HepG2 (cell line): ENCODE data around the gene SLC17A9. TPM values are rescaled to one million over a fixed set of nuclear protein-coding genes. Genes with fewer than 3 reads are reported as not detected.
A peak's percentile ranks its signal among the peaks of the same experiment; 100 is the strongest.

Experiments
- CCDC6 ChIP-seq: sonication (generic); formaldehyde crosslinking; IDR thresholded peaks from 2 replicates; pipeline ENCODE4 v1.8.1; 2022; ENCODE audit warnings: mild to moderate bottlenecking, missing genetic modification reagents, moderate library complexity
- CENPBD1 ChIP-seq: sonication (generic); formaldehyde crosslinking; IDR thresholded peaks from 2 replicates; pipeline ENCODE4 v1.8.0; 2022; ENCODE audit warnings: missing genetic modification reagents, low read depth, mild to moderate bottlenecking, borderline replicate concordance
- CHCHD3 ChIP-seq: sonication (generic); formaldehyde crosslinking; IDR thresholded peaks from 2 replicates; pipeline ENCODE4 v1.8.0; 2022; ENCODE audit warnings: mild to moderate bottlenecking, missing genetic modification reagents, moderate library complexity
- ELF3 ChIP-seq: IDR thresholded peaks from 2 replicates; pipeline ENCODE4 v1.6.1; 2016; ENCODE audit warnings: missing genetic modification reagents, missing compliant biosample characterization
- FUBP1 ChIP-seq: sonication (generic); formaldehyde crosslinking; IDR thresholded peaks from 2 replicates; pipeline ENCODE4 v1.5.1; 2020; ENCODE audit warnings: missing genetic modification reagents, mild to moderate bottlenecking, borderline replicate concordance
- JDP2 ChIP-seq: sonication (generic); formaldehyde crosslinking; IDR thresholded peaks from 2 replicates; pipeline ENCODE4 v1.8.1; 2022; ENCODE audit warnings: missing genetic modification reagents, borderline replicate concordance
- MTA3 ChIP-seq: sonication (generic); formaldehyde crosslinking; IDR thresholded peaks from 2 replicates; pipeline ENCODE4 v1.4.0; 2020; ENCODE audit warnings: missing genetic modification reagents
- MXD4 ChIP-seq: IDR thresholded peaks from 2 replicates; pipeline ENCODE4 v1.6.1; 2016; ENCODE audit warnings: mild to moderate bottlenecking, missing biosample characterization, missing genetic modification reagents
- MXI1 ChIP-seq: IDR thresholded peaks from 3 replicates; pipeline ENCODE4 v1.6.1; 2012; ENCODE audit warnings: low read depth, low read length, inconsistent platforms, borderline replicate concordance
- NR3C1 ChIP-seq: sonication (generic); formaldehyde crosslinking; IDR thresholded peaks from 2 replicates; pipeline ENCODE4 v1.4.0; 2020; ENCODE audit warnings: missing genetic modification reagents
- PCBP1 ChIP-seq: fragments of 200-400 bp; formaldehyde crosslinking; IDR thresholded peaks from 2 replicates; pipeline ENCODE4 v1.6.1; 2017; ENCODE audit warnings: mild to moderate bottlenecking, low read depth, low read length, borderline replicate concordance
- PHF20 ChIP-seq: sonication (generic); formaldehyde crosslinking; IDR thresholded peaks from 2 replicates; pipeline ENCODE4 v1.5.0; 2020; ENCODE audit warnings: mild to moderate bottlenecking, missing genetic modification reagents
- POLR2A ChIP-seq, 2 experiments: IDR thresholded peaks; 2 replicates each; pipeline ENCODE4 v1.6.1; 2011; ENCODE audit warnings: low read depth in 2 of 2, low read length in 2 of 2, mild to moderate bottlenecking in 1 of 2, moderate library complexity in 1 of 2; ENCODE audit not compliant: insufficient read depth in 1 of 2
- STAT6 ChIP-seq: sonication (generic); formaldehyde crosslinking; IDR thresholded peaks from 2 replicates; pipeline ENCODE4 v1.4.0; 2020; ENCODE audit warnings: missing genetic modification reagents, mild to moderate bottlenecking, borderline replicate concordance
- TCF7L2 ChIP-seq: IDR thresholded peaks from 2 replicates; pipeline ENCODE4 v1.6.1; 2011; ENCODE audit warnings: mild to moderate bottlenecking, low read depth, low read length, moderate library complexity
- TOE1 ChIP-seq: sonication (generic); formaldehyde crosslinking; IDR thresholded peaks from 2 replicates; pipeline ENCODE4 v1.4.0; 2020; ENCODE audit warnings: mild to moderate bottlenecking, missing genetic modification reagents
- ZNF205 ChIP-seq: IDR thresholded peaks from 2 replicates; pipeline ENCODE4 v1.6.1; 2018; ENCODE audit warnings: missing biosample characterization, missing genetic modification reagents
- ZNF572 ChIP-seq: sonication (generic); formaldehyde crosslinking; IDR thresholded peaks from 2 replicates; pipeline ENCODE4 v1.5.1; 2020; ENCODE audit warnings: mild to moderate bottlenecking, missing genetic modification reagents
- ZNF670 ChIP-seq: sonication (generic); formaldehyde crosslinking; IDR thresholded peaks from 2 replicates; pipeline ENCODE4 v1.8.0; 2022; ENCODE audit warnings: mild to moderate bottlenecking, missing genetic modification reagents, borderline replicate concordance
- ZNF770 ChIP-seq: sonication (generic); formaldehyde crosslinking; IDR thresholded peaks from 2 replicates; pipeline ENCODE4 v1.5.0; 2020; ENCODE audit warnings: mild to moderate bottlenecking, missing genetic modification reagents
- ZNF781 ChIP-seq: sonication (generic); formaldehyde crosslinking; IDR thresholded peaks from 2 replicates; pipeline ENCODE4 v1.5.1; 2020; ENCODE audit warnings: borderline replicate concordance, mild to moderate bottlenecking, missing genetic modification reagents; ENCODE audit errors: not compliant biosample characterization
- ZNF784 ChIP-seq: sonication (generic); formaldehyde crosslinking; IDR thresholded peaks from 2 replicates; pipeline ENCODE4 v1.5.1; 2020; ENCODE audit warnings: missing genetic modification reagents, mild to moderate bottlenecking, borderline replicate concordance
- polyA plus RNA-seq, 8 experiments: library from polyadenylated mRNA; depleted of rRNA in 3 of 8; stranded (reverse) in 7 of 8; unstranded in 1 of 8; fragments of >200 nt; fragmentation: Illumina TruSeq in 4 of 8; extraction: Trizol in 4 of 8; gene quantifications; 2 replicates each; pipeline versions ENCODE4 v1.2.1 to v1.2.3, GENCODE V29; 2011 to 2016; ENCODE audit warnings: low read depth in 4 of 8, missing spikeins in 1 of 8, mixed read lengths in 1 of 8; ENCODE audit not compliant: insufficient read depth in 1 of 8
- total RNA-seq, 5 experiments: library from RNA; depleted of rRNA; stranded (reverse); fragments of >200 nt; fragmentation: Illumina TruSeq; extraction: Trizol; gene quantifications; 2 replicates each; pipeline ENCODE4 v1.2.3, GENCODE V29; 2016; ENCODE audit warnings: low read depth in 1 of 5

SLC17A9 gene
- total and polyA plus RNA-seq, 2 of the 13 experiments (the other 11 are each of a cell fraction or from before 2014, with no cell fraction given): 110 to 191 TPM

GRCh38 chr20:62952373-62952967 lies at the start of gene SLC17A9 (continued):
- TF ChIP-seq ZNF784 (CRISPR knock-in tag): peak; percentile 76
- no peak for TF ChIP-seq TCF7L2
- peak; percentile 95 for TF ChIP-seq ZNF670 (CRISPR knock-in tag)
- TF ChIP-seq FUBP1 (CRISPR knock-in tag): no peak
- TF ChIP-seq ELF3 (CRISPR knock-in tag): peak; percentile 87
- no peak for TF ChIP-seq NR3C1
- TF ChIP-seq POLR2A (IDR thresholded peaks at IDR 0.05; ENCODE audit: insufficient read depth in 1 of 2, low read depth in 2 of 2, low read length in 2 of 2): peak in 1 of 2 experiments; percentile 91; a peak in 2 of 4 replicates
- TF ChIP-seq TOE1: no peak
- 0 out of 2 replicates have a peak, but pooled peaks have one; percentile 14 for TF ChIP-seq CHCHD3 (CRISPR knock-in tag)
- TF ChIP-seq ZNF781: peak; percentile 81
- TF ChIP-seq ZNF770 (CRISPR knock-in tag): peak; percentile 40; the same call in 1 of the 2 replicates
- TF ChIP-seq ZNF205: peak; percentile 62; the same call in 1 of the 2 replicates
- TF ChIP-seq CCDC6: peak; percentile 64
- TF ChIP-seq PCBP1: no peak; the same call in 1 of the 2 replicates
- no peak; the same call in 1 of the 2 replicates for TF ChIP-seq CENPBD1 (CRISPR knock-in tag)
- TF ChIP-seq MXI1: peak; percentile 100
- peak; percentile 67 for TF ChIP-seq PHF20
- TF ChIP-seq STAT6 (CRISPR knock-in tag): peak; percentile 69; the same call in 1 of the 2 replicates
- no peak for TF ChIP-seq JDP2
- TF ChIP-seq MXD4 (CRISPR knock-in tag): peak; percentile 98
- peak; percentile 79; the same call in 1 of the 2 replicates for TF ChIP-seq ZNF572 (CRISPR knock-in tag)
- no peak for TF ChIP-seq MTA3 (CRISPR knock-in tag)
